CD14-positive monocyte (primary cell): ENCODE results near the gene DRAM1. TPM values are rescaled to one million over a fixed set of nuclear protein-coding genes. Genes with fewer than 3 reads are reported as not detected.

ENCODE experiments used
- DNase-seq, 3 donors: peaks; one replicate each; pipeline ENCODE4 v3.0.0-alpha.2; 2011 to 2022
- H2AFZ ChIP-seq: 2 replicates; pipeline ENCODE4 v1.6.0; 2012; ENCODE audit warnings: mild to moderate bottlenecking, low read depth, low read length, inconsistent platforms; ENCODE audit not compliant: insufficient read depth, poor library complexity, severe bottlenecking
- H3K27ac ChIP-seq, 2 donors: 1 replicate in 1 of 2; 2 replicates in 1 of 2; pipeline ENCODE4 v1.5.1; 2012 to 2013; ENCODE audit warnings: low read length in 2 of 2, control low read depth in 1 of 2, inconsistent platforms in 1 of 2, low read depth in 1 of 2, mild to moderate bottlenecking in 1 of 2
- H3K27me3 ChIP-seq, 2 donors: one replicate each; pipeline versions ENCODE4 v1.6.0 to v1.6.1; 2011 to 2013; ENCODE audit warnings: low read length in 2 of 2; ENCODE audit not compliant: control insufficient read depth in 2 of 2, insufficient read depth in 2 of 2
- H3K36me3 ChIP-seq, 2 donors: replicated peaks in 1 of 2; 1 replicate in 1 of 2; 2 replicates in 1 of 2; pipeline versions ENCODE4 v1.5.1 to v1.6.1; 2012 to 2013; ENCODE audit warnings: low read length in 2 of 2, control low read depth in 1 of 2, inconsistent platforms in 1 of 2, mild to moderate bottlenecking in 1 of 2; ENCODE audit not compliant: insufficient read depth in 2 of 2, control insufficient read depth in 1 of 2
- H3K4me1 ChIP-seq, 2 donors: 1 replicate in 1 of 2; 2 replicates in 1 of 2; pipeline versions ENCODE4 v1.5.1 to v1.6.1; 2012 to 2013; ENCODE audit warnings: low read length in 2 of 2, control low read depth in 1 of 2, inconsistent platforms in 1 of 2, mild to moderate bottlenecking in 1 of 2, moderate library complexity in 1 of 2; ENCODE audit not compliant: insufficient read depth in 2 of 2, control insufficient read depth in 1 of 2
- H3K4me2 ChIP-seq: replicated peaks from 2 replicates; pipeline ENCODE3; 2012; ENCODE audit warnings: low read length, moderate library complexity, mild to moderate bottlenecking; ENCODE audit not compliant: poor library complexity, severe bottlenecking; ENCODE audit errors: extremely low read depth
- H3K4me3 ChIP-seq, 3 experiments: fragments of 200-600 bp in 1 of 3; sonication (generic) in 1 of 3; replicated peaks in 1 of 3; 1 replicate in 2 of 3; 2 replicates in 1 of 3; pipeline ENCODE4 v1.5.1; 2011 to 2013; ENCODE audit warnings: low read length in 3 of 3, mild to moderate bottlenecking in 3 of 3, control low read depth in 2 of 3, low read depth in 2 of 3, inconsistent platforms in 1 of 3, moderate library complexity in 1 of 3
- H3K79me2 ChIP-seq: 2 replicates; pipeline ENCODE4 v1.6.0; 2012; ENCODE audit warnings: mild to moderate bottlenecking, control low read depth, inconsistent platforms, low read length, moderate library complexity; ENCODE audit not compliant: insufficient read depth
- H3K9ac ChIP-seq: 2 replicates; pipeline ENCODE4 v1.6.0; 2017; ENCODE audit warnings: low read length, mild to moderate bottlenecking; ENCODE audit not compliant: insufficient read depth, poor library complexity, severe bottlenecking
- H3K9me3 ChIP-seq, 2 donors: replicated peaks in 1 of 2; 1 replicate in 1 of 2; 2 replicates in 1 of 2; pipeline versions ENCODE4 v1.5.1 to v1.6.1; 2012 to 2013; ENCODE audit warnings: low read length in 2 of 2, control low read depth in 1 of 2; ENCODE audit not compliant: control insufficient read depth in 1 of 2, insufficient read depth in 1 of 2
- H4K20me1 ChIP-seq: 2 replicates; pipeline ENCODE4 v1.6.0; 2012; ENCODE audit warnings: mild to moderate bottlenecking, low read length, control low read depth, moderate library complexity; ENCODE audit not compliant: insufficient read depth
- H3K27ac Mint-ChIP-seq, 7 donors: one replicate each; pipeline ENCODE4 v1.8.0; 2020; ENCODE audit warnings: mild to moderate bottlenecking in 7 of 7, mixed read lengths in 7 of 7, moderate library complexity in 6 of 7, inconsistent platforms in 2 of 7
- H3K27me3 Mint-ChIP-seq, 3 donors: one replicate each; pipeline ENCODE4 v1.8.0; 2021 to 2022; ENCODE audit warnings: low read depth in 3 of 3, mild to moderate bottlenecking in 3 of 3, mixed read lengths in 3 of 3, moderate library complexity in 3 of 3, inconsistent platforms in 1 of 3
- H3K36me3 Mint-ChIP-seq, 2 donors: one replicate each; pipeline ENCODE4 v1.8.0; 2020; ENCODE audit warnings: mixed read lengths in 2 of 2, inconsistent platforms in 1 of 2, mild to moderate bottlenecking in 1 of 2
- H3K4me1 Mint-ChIP-seq: one replicate; pipeline ENCODE4 v1.8.0; 2020; ENCODE audit warnings: mild to moderate bottlenecking, mixed read lengths
- H3K4me3 Mint-ChIP-seq, 2 donors: one replicate each; pipeline ENCODE4 v1.8.0; 2020; ENCODE audit warnings: mild to moderate bottlenecking in 2 of 2, mixed read lengths in 2 of 2, moderate library complexity in 1 of 2
- H3K9me3 Mint-ChIP-seq, 7 donors: one replicate each; pipeline ENCODE4 v1.8.0; 2020 to 2022; ENCODE audit warnings: mixed read lengths in 7 of 7, mild to moderate bottlenecking in 6 of 7, moderate library complexity in 6 of 7, inconsistent platforms in 2 of 7
- CTCF ChIP-seq: fragments of 200-600 bp; IDR thresholded peaks from one replicate; pipeline ENCODE4 v1.8.0; 2022; ENCODE audit warnings: antibody characterized with exemption, mild to moderate bottlenecking
- WGBS: methylation state at CpG from one replicate; pipeline ENCODE4 v1.1.5; 2013; ENCODE audit warnings: missing lambda C conversion rate; ENCODE audit not compliant: insufficient coverage; 5-methylcytosine and 5-hydroxymethylcytosine counted together
- intact Hi-C, 2 donors: fragments of 100-400 bp; cut with micrococcal nuclease; formaldehyde crosslinking; loops; one replicate each; pipeline versions ENCODE4 v1.15.0 to v1.15.1; 2023
- polyA plus RNA-seq, 3 donors: library from polyadenylated mRNA; depleted of rRNA in 1 of 3; unstranded in 2 of 3; stranded (reverse) in 1 of 3; fragments of 300-500 nt in 2 of 3; fragments of >200 nt in 1 of 3; fragmentation: Illumina TruSeq in 2 of 3; gene quantifications; 1 replicate in 2 of 3; 2 replicates in 1 of 3; pipeline ENCODE4 v1.2.3, GENCODE V29; 2012 to 2021

DRAM1 gene
- polyA plus RNA-seq, 3 donors = 14.0 to 49.7 (median 43.0) TPM

- H3K4me3 Mint-ChIP-seq = no peak overlapping the region
- H3K27me3 Mint-ChIP-seq = peaks cover 0 to 2% (median 0%) of the 10 kb centered on the region in 3 donors
- peak overlapping the region in 1 of 7 donors; percentile 59 for H3K27ac Mint-ChIP-seq
- no peak overlapping the region for H3K4me2 ChIP-seq
- no peak overlapping the region for H3K4me3 ChIP-seq
- H3K36me3 Mint-ChIP-seq = peaks cover 0 to 2% of the 10 kb centered on the region in 2 donors
- H3K79me2 ChIP-seq = no peaks in the 10 kb centered on the region
- H3K4me1 Mint-ChIP-seq = peaks cover 40% of the 10 kb centered on the region
- H3K9me3 Mint-ChIP-seq = peaks cover 4 to 10% (median 9%) of the 10 kb centered on the region in 7 donors
- H3K9me3 ChIP-seq = peaks cover 0 to 4% of the 10 kb centered on the region in 2 donors
- H2AFZ ChIP-seq = no peak overlapping the region
- peak in 1 of 3 donors; percentile 28 for DNase-seq
- H4K20me1 ChIP-seq = no peaks in the 10 kb centered on the region
- WGBS = no CpG with 5 or more reads among the region's 1 CpG
- intact Hi-C loops = loop anchor here in 1 of 2 donors (10.0 kb wide), 1 partner anchor 50 kb away; no protein-coding TSS in a partner anchor
- no peaks in the 10 kb centered on the region for H3K36me3 ChIP-seq
- peaks cover 43 to 59% of the 10 kb centered on the region in 2 donors for H3K4me1 ChIP-seq
- no peak for TF ChIP-seq CTCF
- no peak overlapping the region for H3K9ac ChIP-seq
- H3K27me3 ChIP-seq = no peaks in the 10 kb centered on the region
- H3K27ac ChIP-seq = no peak overlapping the region
Measured at GRCh38 chr12:101854747-101855146, 22.6 kb upstream of the DRAM1 start.

- no peaks in the 10 kb centered on the region for H4K20me1 ChIP-seq
- H2AFZ ChIP-seq = no peak overlapping the region
- no peak overlapping the region for H3K4me2 ChIP-seq
- H3K79me2 ChIP-seq = no peaks in the 10 kb centered on the region
- H3K36me3 Mint-ChIP-seq = peaks cover 0 to 2% of the 10 kb centered on the region in 2 donors
- H3K9me3 ChIP-seq = peaks cover 0 to 4% of the 10 kb centered on the region in 2 donors
- H3K4me3 Mint-ChIP-seq = no peak overlapping the region
- no peaks in the 10 kb centered on the region for H3K36me3 ChIP-seq
- no peak for TF ChIP-seq CTCF
- intact Hi-C loops = loop anchor here in 1 of 2 donors (10.0 kb wide), 1 partner anchor 49 kb away; no protein-coding TSS in a partner anchor
- DNase-seq = no peak
- H3K4me1 Mint-ChIP-seq = peaks cover 42% of the 10 kb centered on the region
- peaks cover 4 to 10% (median 9%) of the 10 kb centered on the region in 7 donors for H3K9me3 Mint-ChIP-seq
- H3K27me3 Mint-ChIP-seq = peaks cover 0 to 2% (median 0%) of the 10 kb centered on the region in 3 donors
- peak overlapping the region in 4 of 7 donors; percentile 54 to 75 (median 55) for H3K27ac Mint-ChIP-seq
- WGBS = no CpG with 5 or more reads among the region's 3 CpGs
- H3K27me3 ChIP-seq = no peaks in the 10 kb centered on the region
- peak overlapping the region in 1 of 2 donors; percentile 74 for H3K27ac ChIP-seq
- H3K9ac ChIP-seq = no peak overlapping the region
- peaks cover 47 to 62% of the 10 kb centered on the region in 2 donors for H3K4me1 ChIP-seq
- H3K4me3 ChIP-seq = no peak overlapping the region
Measured at GRCh38 chr12:101855364-101855884, 22.0 kb upstream of the DRAM1 start.
